H9 (cell line): ENCODE data around the gene UCKL1. TPM values are rescaled to one million over a fixed set of nuclear protein-coding genes. Genes with fewer than 3 reads are reported as not detected.
"Not testable (repeated sequence)": the region's sequence is repeated elsewhere in the genome, so short reads cannot be mapped to it uniquely, and the experiment has no call there.

ENCODE experiments used
- DNase-seq: peaks from one replicate; pipeline ENCODE4 v3.0.0-alpha.2; 2017
- H2AFZ ChIP-seq: one replicate; pipeline ENCODE4 v1.6.1; 2013; ENCODE audit warnings: mild to moderate bottlenecking, low read length, control low read depth, moderate library complexity
- H2AK5ac ChIP-seq: 2 replicates; pipeline ENCODE4 v1.6.1; 2013; ENCODE audit warnings: low read length, control low read depth, mixed read lengths; ENCODE audit not compliant: insufficient read length
- H2BK120ac ChIP-seq: one replicate; pipeline ENCODE4 v1.6.1; 2013; ENCODE audit warnings: low read depth, mild to moderate bottlenecking, low read length, control low read depth, inconsistent platforms; ENCODE audit not compliant: poor library complexity, severe bottlenecking
- H2BK12ac ChIP-seq: 2 replicates; pipeline ENCODE4 v1.6.1; 2013; ENCODE audit warnings: low read length, control low read depth, mixed read lengths, low read depth; ENCODE audit not compliant: insufficient read length
- H2BK15ac ChIP-seq: 2 replicates; pipeline ENCODE4 v1.6.1; 2013; ENCODE audit warnings: low read depth, low read length, control low read depth
- H2BK20ac ChIP-seq: one replicate; pipeline ENCODE4 v1.6.1; 2013; ENCODE audit warnings: low read depth, mild to moderate bottlenecking, low read length, control low read depth, inconsistent platforms; ENCODE audit not compliant: poor library complexity, severe bottlenecking
- H2BK5ac ChIP-seq: 2 replicates; pipeline ENCODE4 v1.6.1; 2013; ENCODE audit warnings: low read length, control low read depth, mixed read lengths; ENCODE audit not compliant: insufficient read length
- H3K14ac ChIP-seq: 2 replicates; pipeline ENCODE4 v1.6.1; 2013; ENCODE audit warnings: low read length, control low read depth; ENCODE audit not compliant: insufficient read depth
- H3K18ac ChIP-seq: 2 replicates; pipeline ENCODE4 v1.6.1; 2013; ENCODE audit warnings: low read depth, mild to moderate bottlenecking, mixed read lengths, low read length, control low read depth; ENCODE audit not compliant: insufficient read length
- H3K23ac ChIP-seq: 2 replicates; pipeline ENCODE4 v1.6.1; 2013; ENCODE audit warnings: low read length, control low read depth, mixed read lengths, low read depth; ENCODE audit not compliant: insufficient read length
- H3K23me2 ChIP-seq: 2 replicates; pipeline ENCODE4 v1.6.1; 2013; ENCODE audit warnings: low read depth, mild to moderate bottlenecking, mixed read lengths, low read length, control low read depth; ENCODE audit not compliant: insufficient read length, poor library complexity, severe bottlenecking
- H3K27ac ChIP-seq: 2 replicates; pipeline ENCODE4 v1.5.1; 2013; ENCODE audit warnings: low read length, control low read depth, mixed read lengths, low read depth; ENCODE audit not compliant: insufficient read length
- H3K27me3 ChIP-seq: 2 replicates; pipeline ENCODE4 v1.6.1; 2013; ENCODE audit warnings: low read length, control low read depth, inconsistent platforms; ENCODE audit not compliant: insufficient read depth
- H3K4ac ChIP-seq: 2 replicates; pipeline ENCODE4 v1.6.1; 2013; ENCODE audit warnings: low read depth, mild to moderate bottlenecking, control low read depth, inconsistent platforms, low read length, moderate library complexity
- H3K4me1 ChIP-seq: 2 replicates; pipeline ENCODE4 v1.6.1; 2013; ENCODE audit warnings: low read length, control low read depth, inconsistent platforms; ENCODE audit not compliant: insufficient read depth
- H3K4me2 ChIP-seq: 2 replicates; pipeline ENCODE4 v1.6.1; 2013; ENCODE audit warnings: low read length, control low read depth, mixed read lengths; ENCODE audit not compliant: insufficient read length, insufficient read depth
- H3K56ac ChIP-seq: 2 replicates; pipeline ENCODE4 v1.6.1; 2013; ENCODE audit warnings: low read depth, mild to moderate bottlenecking, mixed read lengths, low read length, control low read depth; ENCODE audit not compliant: insufficient read length
- H3K79me1 ChIP-seq: 2 replicates; pipeline ENCODE4 v1.6.1; 2013; ENCODE audit warnings: low read depth, mild to moderate bottlenecking, moderate library complexity, low read length, control low read depth, inconsistent platforms; ENCODE audit not compliant: insufficient read depth, poor library complexity, severe bottlenecking
- H3K79me2 ChIP-seq: 2 replicates; pipeline ENCODE4 v1.6.1; 2013; ENCODE audit warnings: low read length, control low read depth, inconsistent platforms; ENCODE audit not compliant: insufficient read depth
- H3K9ac ChIP-seq: 2 replicates; pipeline ENCODE4 v1.6.1; 2013; ENCODE audit warnings: low read length, control low read depth, mixed read lengths; ENCODE audit not compliant: insufficient read length; ENCODE audit errors: extremely low read depth
- H3K9me3 ChIP-seq: one replicate; pipeline ENCODE4 v1.6.1; 2013; ENCODE audit warnings: low read depth, low read length, inconsistent platforms; ENCODE audit not compliant: control insufficient read depth
- H3T11ph ChIP-seq: one replicate; pipeline ENCODE4 v1.6.1; 2013; ENCODE audit warnings: mild to moderate bottlenecking, low read length, control low read depth, inconsistent platforms
- H4K20me1 ChIP-seq: one replicate; pipeline ENCODE4 v1.6.1; 2013; ENCODE audit not compliant: control insufficient read depth, insufficient read length, insufficient read depth
- H4K5ac ChIP-seq: 2 replicates; pipeline ENCODE4 v1.6.1; 2013; ENCODE audit warnings: low read depth, mild to moderate bottlenecking, mixed read lengths, low read length, control low read depth; ENCODE audit not compliant: insufficient read length
- H4K8ac ChIP-seq: replicated peaks from 2 replicates; pipeline ENCODE4 v1.6.1; 2013; ENCODE audit warnings: low read length, control low read depth, mixed read lengths, low read depth; ENCODE audit not compliant: insufficient read length
- H4K91ac ChIP-seq: 2 replicates; pipeline ENCODE4 v1.6.1; 2013; ENCODE audit warnings: low read depth, mild to moderate bottlenecking, moderate library complexity, mixed read lengths, low read length, control low read depth; ENCODE audit not compliant: insufficient read length
- H3K27ac Mint-ChIP-seq, 3 experiments: 2 replicates in 2 of 3; 3 replicates in 1 of 3; pipeline ENCODE4 v1.8.0; 2020 to 2021; ENCODE audit warnings: mixed read lengths in 3 of 3, mild to moderate bottlenecking in 1 of 3, moderate library complexity in 1 of 3
- H3K27me3 Mint-ChIP-seq: 2 replicates; pipeline ENCODE4 v1.8.0; 2021; ENCODE audit warnings: low read depth, mild to moderate bottlenecking, moderate library complexity, mixed read lengths
- H3K36me3 Mint-ChIP-seq, 3 experiments: 2 replicates in 2 of 3; 3 replicates in 1 of 3; pipeline ENCODE4 v1.8.0; 2020 to 2021; ENCODE audit warnings: low read depth in 3 of 3, mixed read lengths in 3 of 3; ENCODE audit not compliant: insufficient read depth in 1 of 3
- H3K4me1 Mint-ChIP-seq, 2 experiments: 2 replicates each; pipeline ENCODE4 v1.8.0; 2020; ENCODE audit warnings: mixed read lengths in 2 of 2
- H3K4me3 Mint-ChIP-seq, 2 experiments: 2 replicates in 1 of 2; 3 replicates in 1 of 2; pipeline ENCODE4 v1.8.0; 2020 to 2021; ENCODE audit warnings: mild to moderate bottlenecking in 2 of 2, mixed read lengths in 2 of 2, moderate library complexity in 1 of 2
- H3K9me3 Mint-ChIP-seq, 2 experiments: 2 replicates in 1 of 2; 3 replicates in 1 of 2; pipeline ENCODE4 v1.8.0; 2020; ENCODE audit warnings: mild to moderate bottlenecking in 2 of 2, mixed read lengths in 2 of 2, moderate library complexity in 1 of 2
- WGBS: extraction: QIAGEN DNeasy Blood & Tissue Kit; methylation state at CpG from one replicate; pipeline ENCODE4 v1.1.7; 2013; ENCODE audit warnings: missing lambda C conversion rate, low lambda C conversion rate, mixed read lengths; ENCODE audit not compliant: insufficient read length; ENCODE audit errors: extremely low coverage; 5-methylcytosine and 5-hydroxymethylcytosine counted together
- total RNA-seq: library from RNA; stranded (reverse); gene quantifications from 2 replicates; pipeline ENCODE4 v1.2.1, GENCODE V29; 2021
- TF ChIP-seq, protein P1 (sequence below): fragments of 200-600 bp; sonication (generic); conservative IDR thresholded peaks from 3 replicates; pipeline ENCODE4 v1.8.0; 2021; ENCODE audit warnings: antibody characterized with exemption, mild to moderate bottlenecking

Gene UCKL1
- total RNA-seq, 1 experiment from 2014 or later: 40.9 TPM

DNA sequence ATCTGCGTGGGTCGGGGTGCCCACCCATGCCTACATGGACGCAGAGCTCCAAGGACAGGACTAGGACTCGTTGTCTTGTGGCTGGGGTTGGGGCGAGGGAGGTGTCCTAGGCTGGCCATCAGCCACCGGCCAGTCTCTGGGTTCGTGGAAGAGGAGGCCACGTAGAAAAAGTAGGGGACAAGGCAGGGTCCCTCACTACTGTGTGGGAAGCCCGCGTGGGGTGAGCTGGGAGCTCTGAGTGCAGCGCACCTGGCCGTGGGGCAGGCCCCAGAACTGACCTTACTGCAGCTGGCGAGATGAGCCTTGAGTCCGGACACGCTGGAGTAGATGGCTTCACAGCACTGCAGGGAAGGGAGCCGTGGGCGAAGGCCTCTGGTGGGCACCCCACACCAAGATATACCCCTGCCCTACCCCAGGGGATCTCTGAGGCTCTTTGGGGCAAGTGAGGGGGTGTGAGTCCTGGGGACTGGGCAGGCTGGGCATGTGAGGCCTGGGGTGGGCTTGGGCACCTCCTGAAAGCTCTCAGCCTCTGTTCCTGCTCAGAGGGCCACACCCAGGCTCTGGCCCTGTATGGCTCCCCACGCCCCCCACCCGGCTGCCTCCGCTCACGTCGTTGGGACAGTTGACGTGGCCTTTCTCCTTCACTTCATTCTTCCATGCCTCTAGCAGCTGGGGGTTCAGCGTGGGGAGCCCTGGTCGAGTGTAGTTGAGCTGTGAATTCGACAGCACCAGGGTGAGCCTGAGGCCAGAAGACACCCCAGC lies 5.6 kb upstream of the UCKL1 start:
- Mint-ChIP-seq H3K4me1 (peaks cover 21 to 23% of the 10 kb centered on the region in 2 experiments), H3K27me3 (no peaks in the 10 kb centered on the region), H3K27ac (no peak overlapping the region; a peak in 1 of 7 replicates), H3K9me3 (peaks cover 2 to 7% of the 10 kb centered on the region in 2 experiments; a peak in 3 of 5 replicates), H3K36me3 (peaks cover 13 to 52% (median 48%) of the 10 kb centered on the region in 3 experiments; a peak in 6 of 7 replicates), H3K4me3 (no peak overlapping the region)
- TF ChIP-seq, protein P1, sequence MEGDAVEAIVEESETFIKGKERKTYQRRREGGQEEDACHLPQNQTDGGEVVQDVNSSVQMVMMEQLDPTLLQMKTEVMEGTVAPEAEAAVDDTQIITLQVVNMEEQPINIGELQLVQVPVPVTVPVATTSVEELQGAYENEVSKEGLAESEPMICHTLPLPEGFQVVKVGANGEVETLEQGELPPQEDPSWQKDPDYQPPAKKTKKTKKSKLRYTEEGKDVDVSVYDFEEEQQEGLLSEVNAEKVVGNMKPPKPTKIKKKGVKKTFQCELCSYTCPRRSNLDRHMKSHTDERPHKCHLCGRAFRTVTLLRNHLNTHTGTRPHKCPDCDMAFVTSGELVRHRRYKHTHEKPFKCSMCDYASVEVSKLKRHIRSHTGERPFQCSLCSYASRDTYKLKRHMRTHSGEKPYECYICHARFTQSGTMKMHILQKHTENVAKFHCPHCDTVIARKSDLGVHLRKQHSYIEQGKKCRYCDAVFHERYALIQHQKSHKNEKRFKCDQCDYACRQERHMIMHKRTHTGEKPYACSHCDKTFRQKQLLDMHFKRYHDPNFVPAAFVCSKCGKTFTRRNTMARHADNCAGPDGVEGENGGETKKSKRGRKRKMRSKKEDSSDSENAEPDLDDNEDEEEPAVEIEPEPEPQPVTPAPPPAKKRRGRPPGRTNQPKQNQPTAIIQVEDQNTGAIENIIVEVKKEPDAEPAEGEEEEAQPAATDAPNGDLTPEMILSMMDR: no peak
- Histone ChIP-seq H2AK5ac (no peak overlapping the region), H3K23me2 (peaks cover 7% of the 10 kb centered on the region), H3K9me3 (peaks cover 23% of the 10 kb centered on the region), H3K4me1 (no peaks in the 10 kb centered on the region; the same call in 1 of the 2 replicates), H3K79me1 (no peaks in the 10 kb centered on the region), H4K8ac (no peak overlapping the region), H3K27me3 (no peaks in the 10 kb centered on the region), H2BK120ac (no peak overlapping the region), H3K23ac (no peak overlapping the region), H3K56ac (no peak overlapping the region), H3K27ac (no peak overlapping the region), H2BK12ac (no peak overlapping the region), H3K18ac (no peak overlapping the region), H2BK20ac (no peak overlapping the region), H4K5ac (no peak overlapping the region), H3K4me2 (no peak overlapping the region), H2AFZ (no peak overlapping the region), H4K91ac (no peak overlapping the region), H2BK5ac (no peak overlapping the region), H3K9ac (no peak overlapping the region), H4K20me1 (no peaks in the 10 kb centered on the region), H3T11ph (no peak overlapping the region), H3K14ac (no peak overlapping the region), H3K79me2 (no peaks in the 10 kb centered on the region), H3K4ac (no peak overlapping the region), H2BK15ac (no peak overlapping the region)
- no peak for DNase-seq
- no CpG with 5 or more reads among the region's 26 CpGs for WGBS

DNA sequence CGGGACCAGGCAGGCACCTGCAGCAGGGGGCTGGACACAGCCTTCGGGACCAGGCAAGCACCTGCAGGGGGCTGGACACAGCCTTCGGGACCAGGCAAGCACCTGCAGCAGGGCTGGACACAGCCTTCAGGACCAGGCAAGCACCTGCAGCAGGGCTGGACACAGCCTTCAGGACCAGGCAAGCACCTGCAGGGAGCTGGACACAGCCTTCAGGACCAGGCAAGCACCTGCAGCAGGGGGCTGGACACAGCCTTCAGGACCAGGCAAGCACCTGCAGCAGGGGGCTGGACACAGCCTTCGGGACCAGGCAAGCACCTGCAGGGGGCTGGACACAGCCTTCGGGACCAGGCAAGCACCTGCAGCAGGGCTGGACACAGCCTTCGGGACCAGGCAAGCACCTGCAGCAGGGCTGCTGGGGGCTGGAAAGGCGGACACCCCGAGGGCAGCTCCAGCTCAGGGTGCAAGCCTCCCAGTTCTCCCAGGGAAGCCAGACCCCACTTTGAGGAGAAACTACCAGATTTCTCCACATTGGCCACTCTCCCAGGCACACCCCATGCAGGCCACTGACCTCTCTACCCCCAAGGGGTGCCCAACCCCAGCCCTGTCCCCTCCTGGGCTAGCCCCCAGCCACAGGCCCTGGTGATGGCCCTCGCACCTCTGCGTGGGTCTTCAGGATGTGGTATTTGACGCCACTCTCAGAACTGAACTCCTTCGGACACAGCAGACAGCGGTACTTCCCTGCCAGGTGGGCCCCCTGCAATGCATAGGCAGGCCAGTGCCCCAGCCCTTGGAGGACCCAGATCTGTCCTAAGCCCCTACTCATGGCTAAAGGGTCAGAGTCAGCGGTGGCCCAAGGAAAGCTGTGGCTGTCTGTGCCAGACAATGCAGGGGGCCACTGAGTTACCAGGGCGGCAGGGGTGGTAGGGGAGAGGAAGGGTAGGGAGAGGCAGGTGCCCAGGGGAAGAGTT lies 4.7 kb upstream of the UCKL1 start:
- H2AK5ac ChIP-seq, H3K4me2 ChIP-seq, H3K4ac ChIP-seq, H2BK15ac ChIP-seq, H3K18ac ChIP-seq, H2BK120ac ChIP-seq, H3K56ac ChIP-seq, H4K91ac ChIP-seq, H3K27ac Mint-ChIP-seq, H2BK20ac ChIP-seq, H3K23ac ChIP-seq, H3K14ac ChIP-seq, H2BK5ac ChIP-seq, H4K20me1 ChIP-seq, H4K8ac ChIP-seq, H3K79me2 ChIP-seq, H3K4me3 Mint-ChIP-seq, H3T11ph ChIP-seq, H4K5ac ChIP-seq, H3K4me1 ChIP-seq, H3K27ac ChIP-seq, H3K27me3 ChIP-seq, H3K9me3 Mint-ChIP-seq, H3K9ac ChIP-seq, H2BK12ac ChIP-seq, DNase-seq, H3K79me1 ChIP-seq, H2AFZ ChIP-seq, H3K27me3 Mint-ChIP-seq: not testable (repeated sequence)
- no CpG with 5 or more reads among the region's 15 CpGs for WGBS
- peaks cover 14% of the 10 kb centered on the region for H3K9me3 ChIP-seq
- H3K36me3 Mint-ChIP-seq: peaks cover 10 to 42% (median 39%) of the 10 kb centered on the region in 3 experiments; a peak in 6 of 7 replicates
- H3K4me1 Mint-ChIP-seq: peaks cover 21 to 23% of the 10 kb centered on the region in 2 experiments
- H3K23me2 ChIP-seq: peaks cover 11% of the 10 kb centered on the region
